A549 (cell line): ENCODE data around the gene ACTR1B.

Experiments used
- CBX8 ChIP-seq: fragments of 200-600 bp; sonication (generic); IDR thresholded peaks from 2 replicates; pipeline ENCODE4 v1.6.1; 2016
- HOXA7 ChIP-seq: fragments of 250-450 bp; sonication (Bioruptor Pico); IDR thresholded peaks from 2 replicates; pipeline ENCODE4 v1.5.0; 2020; ENCODE audit warnings: mild to moderate bottlenecking, moderate library complexity
- JUN ChIP-seq, 2 experiments: fragments of >200 bp; sonication (Bioruptor Twin); formaldehyde crosslinking; IDR thresholded peaks; 2 replicates in 1 of 2; 3 replicates in 1 of 2; pipeline ENCODE4 v1.6.1; 2016 to 2017
- NR3C1 ChIP-seq: fragments of >200 bp; sonication (Bioruptor Twin); formaldehyde crosslinking; IDR thresholded peaks from 3 replicates; pipeline ENCODE4 v1.6.1; 2017
- POLR2A ChIP-seq: IDR thresholded peaks from 2 replicates; pipeline ENCODE4 v1.6.1; 2012; ENCODE audit warnings: mild to moderate bottlenecking, low read length
- RAD21 ChIP-seq, 2 experiments: fragments of >200 bp in 1 of 2; sonication (Bioruptor Twin) in 1 of 2; formaldehyde crosslinking in 1 of 2; IDR thresholded peaks in 1 of 2; conservative IDR thresholded peaks in 1 of 2; 2 replicates in 1 of 2; 3 replicates in 1 of 2; pipeline ENCODE4 v1.6.1; 2012 to 2018; ENCODE audit warnings: inconsistent platforms in 1 of 2
- SREBF2 ChIP-seq: fragments of 450-650 bp; IDR thresholded peaks from 2 replicates; pipeline ENCODE4 v1.6.1; 2014; ENCODE audit warnings: mild to moderate bottlenecking, moderate library complexity
- TF ChIP-seq, protein P1 (sequence below): fragments of >200 bp; sonication (Bioruptor Twin); formaldehyde crosslinking; IDR thresholded peaks from 3 replicates; pipeline ENCODE4 v1.5.1; 2016
- TF ChIP-seq, protein P2 (sequence below): IDR thresholded peaks from 2 replicates; pipeline ENCODE4 v1.6.1; 2012
- TF ChIP-seq, protein P3 (sequence below): fragments of 200-600 bp; sonication (generic); IDR thresholded peaks from 2 replicates; pipeline ENCODE4 v1.6.1; 2016; ENCODE audit warnings: antibody characterized with exemption, mild to moderate bottlenecking, moderate library complexity

DNA sequence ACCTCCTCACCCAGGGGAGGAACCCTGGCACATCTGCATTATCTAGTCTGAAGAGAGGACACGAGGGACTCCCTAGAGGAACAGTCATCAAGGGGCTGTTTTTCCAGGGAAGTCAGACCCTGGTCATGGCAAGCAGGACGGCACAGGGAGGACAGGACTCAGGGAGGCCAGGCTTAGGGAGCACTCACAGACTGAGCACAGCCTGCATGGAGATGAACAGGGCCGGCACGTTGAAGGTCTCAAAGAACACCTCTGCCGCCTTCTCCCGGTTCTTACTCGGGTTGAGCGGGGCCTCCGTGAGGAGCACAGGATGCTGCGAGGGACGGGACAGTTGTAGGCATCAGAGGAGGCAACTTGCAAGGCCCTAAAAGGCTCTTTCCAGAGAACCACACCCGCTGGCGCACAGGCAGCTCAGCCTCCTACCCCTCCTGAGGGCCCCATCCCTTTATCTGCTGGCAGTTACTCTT is 5.1 kb downstream of the ACTR1B start:
- TF ChIP-seq POLR2A: no peak
- no peak for TF ChIP-seq NR3C1
- TF ChIP-seq HOXA7 (CRISPR knock-in tag): no peak
- TF ChIP-seq, protein P1, sequence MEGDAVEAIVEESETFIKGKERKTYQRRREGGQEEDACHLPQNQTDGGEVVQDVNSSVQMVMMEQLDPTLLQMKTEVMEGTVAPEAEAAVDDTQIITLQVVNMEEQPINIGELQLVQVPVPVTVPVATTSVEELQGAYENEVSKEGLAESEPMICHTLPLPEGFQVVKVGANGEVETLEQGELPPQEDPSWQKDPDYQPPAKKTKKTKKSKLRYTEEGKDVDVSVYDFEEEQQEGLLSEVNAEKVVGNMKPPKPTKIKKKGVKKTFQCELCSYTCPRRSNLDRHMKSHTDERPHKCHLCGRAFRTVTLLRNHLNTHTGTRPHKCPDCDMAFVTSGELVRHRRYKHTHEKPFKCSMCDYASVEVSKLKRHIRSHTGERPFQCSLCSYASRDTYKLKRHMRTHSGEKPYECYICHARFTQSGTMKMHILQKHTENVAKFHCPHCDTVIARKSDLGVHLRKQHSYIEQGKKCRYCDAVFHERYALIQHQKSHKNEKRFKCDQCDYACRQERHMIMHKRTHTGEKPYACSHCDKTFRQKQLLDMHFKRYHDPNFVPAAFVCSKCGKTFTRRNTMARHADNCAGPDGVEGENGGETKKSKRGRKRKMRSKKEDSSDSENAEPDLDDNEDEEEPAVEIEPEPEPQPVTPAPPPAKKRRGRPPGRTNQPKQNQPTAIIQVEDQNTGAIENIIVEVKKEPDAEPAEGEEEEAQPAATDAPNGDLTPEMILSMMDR: no peak
- no peak for TF ChIP-seq SREBF2
- TF ChIP-seq, protein P2, sequence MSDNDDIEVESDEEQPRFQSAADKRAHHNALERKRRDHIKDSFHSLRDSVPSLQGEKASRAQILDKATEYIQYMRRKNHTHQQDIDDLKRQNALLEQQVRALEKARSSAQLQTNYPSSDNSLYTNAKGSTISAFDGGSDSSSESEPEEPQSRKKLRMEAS: no peak
- no peak for TF ChIP-seq CBX8
- no peak for TF ChIP-seq JUN (IDR thresholded peaks at IDR 0.05)
- TF ChIP-seq RAD21 (conservative IDR thresholded peaks at IDR 0.05 in 1 of 2, IDR thresholded peaks at IDR 0.05 in 1 of 2): no peak
- TF ChIP-seq, protein P3, sequence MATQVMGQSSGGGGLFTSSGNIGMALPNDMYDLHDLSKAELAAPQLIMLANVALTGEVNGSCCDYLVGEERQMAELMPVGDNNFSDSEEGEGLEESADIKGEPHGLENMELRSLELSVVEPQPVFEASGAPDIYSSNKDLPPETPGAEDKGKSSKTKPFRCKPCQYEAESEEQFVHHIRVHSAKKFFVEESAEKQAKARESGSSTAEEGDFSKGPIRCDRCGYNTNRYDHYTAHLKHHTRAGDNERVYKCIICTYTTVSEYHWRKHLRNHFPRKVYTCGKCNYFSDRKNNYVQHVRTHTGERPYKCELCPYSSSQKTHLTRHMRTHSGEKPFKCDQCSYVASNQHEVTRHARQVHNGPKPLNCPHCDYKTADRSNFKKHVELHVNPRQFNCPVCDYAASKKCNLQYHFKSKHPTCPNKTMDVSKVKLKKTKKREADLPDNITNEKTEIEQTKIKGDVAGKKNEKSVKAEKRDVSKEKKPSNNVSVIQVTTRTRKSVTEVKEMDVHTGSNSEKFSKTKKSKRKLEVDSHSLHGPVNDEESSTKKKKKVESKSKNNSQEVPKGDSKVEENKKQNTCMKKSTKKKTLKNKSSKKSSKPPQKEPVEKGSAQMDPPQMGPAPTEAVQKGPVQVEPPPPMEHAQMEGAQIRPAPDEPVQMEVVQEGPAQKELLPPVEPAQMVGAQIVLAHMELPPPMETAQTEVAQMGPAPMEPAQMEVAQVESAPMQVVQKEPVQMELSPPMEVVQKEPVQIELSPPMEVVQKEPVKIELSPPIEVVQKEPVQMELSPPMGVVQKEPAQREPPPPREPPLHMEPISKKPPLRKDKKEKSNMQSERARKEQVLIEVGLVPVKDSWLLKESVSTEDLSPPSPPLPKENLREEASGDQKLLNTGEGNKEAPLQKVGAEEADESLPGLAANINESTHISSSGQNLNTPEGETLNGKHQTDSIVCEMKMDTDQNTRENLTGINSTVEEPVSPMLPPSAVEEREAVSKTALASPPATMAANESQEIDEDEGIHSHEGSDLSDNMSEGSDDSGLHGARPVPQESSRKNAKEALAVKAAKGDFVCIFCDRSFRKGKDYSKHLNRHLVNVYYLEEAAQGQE: no peak
